Mesenchymal stem cell (in vitro differentiated cells and primary cell): ENCODE measurements around the gene ADAMTS18.
"Not testable (repeated sequence)": the region's sequence is repeated elsewhere in the genome, so short reads cannot be mapped to it uniquely, and the experiment has no call there.

ENCODE experiments used
- DNase-seq: peaks from one replicate; pipeline ENCODE4 v3.0.0-alpha.2; 2013
- H2AFZ ChIP-seq: one replicate; pipeline ENCODE4 v1.6.1; 2013; ENCODE audit warnings: low read depth, mild to moderate bottlenecking, control low read depth, inconsistent platforms, low read length, moderate library complexity
- H2AK5ac ChIP-seq: 2 replicates; pipeline ENCODE4 v1.6.1; 2013; ENCODE audit warnings: low read length, moderate library complexity, mild to moderate bottlenecking, inconsistent platforms; ENCODE audit not compliant: severe bottlenecking
- H2BK120ac ChIP-seq: one replicate; pipeline ENCODE4 v1.6.1; 2013; ENCODE audit warnings: low read depth, mild to moderate bottlenecking, inconsistent platforms, low read length, moderate library complexity
- H2BK12ac ChIP-seq, 2 experiments: one replicate each; pipeline ENCODE4 v1.6.1; 2013; ENCODE audit warnings: inconsistent platforms in 2 of 2, low read length in 2 of 2, mild to moderate bottlenecking in 2 of 2, moderate library complexity in 2 of 2, control low read depth in 1 of 2
- H2BK15ac ChIP-seq: one replicate; pipeline ENCODE4 v1.6.1; 2013; ENCODE audit warnings: mild to moderate bottlenecking, low read depth, inconsistent platforms; ENCODE audit not compliant: poor library complexity, severe bottlenecking
- H2BK5ac ChIP-seq: 2 replicates; pipeline ENCODE4 v1.6.1; 2013; ENCODE audit warnings: low read depth, mild to moderate bottlenecking, low read length, control low read depth, inconsistent platforms; ENCODE audit not compliant: poor library complexity, severe bottlenecking
- H3K14ac ChIP-seq, 2 experiments: one replicate each; pipeline ENCODE4 v1.6.1; 2013; ENCODE audit warnings: inconsistent platforms in 2 of 2, low read length in 2 of 2, control low read depth in 1 of 2, mild to moderate bottlenecking in 1 of 2, moderate library complexity in 1 of 2
- H3K18ac ChIP-seq, 2 experiments: one replicate each; pipeline ENCODE4 v1.6.1; 2013; ENCODE audit warnings: inconsistent platforms in 2 of 2, low read length in 2 of 2, control low read depth in 1 of 2, low read depth in 1 of 2, mild to moderate bottlenecking in 1 of 2
- H3K23ac ChIP-seq, 2 experiments: one replicate each; pipeline ENCODE4 v1.6.1; 2013; ENCODE audit warnings: inconsistent platforms in 2 of 2, low read length in 2 of 2, mild to moderate bottlenecking in 2 of 2, moderate library complexity in 2 of 2, control low read depth in 1 of 2
- H3K27ac ChIP-seq: 2 replicates; pipeline ENCODE4 v1.5.1; 2013; ENCODE audit warnings: mild to moderate bottlenecking, moderate library complexity, low read length, control low read depth, inconsistent platforms; ENCODE audit not compliant: poor library complexity, severe bottlenecking
- H3K27me3 ChIP-seq, 2 experiments: 2 replicates each; pipeline versions ENCODE4 v1.6.1 to v1.7.0; 2013; ENCODE audit warnings: low read length in 2 of 2, mild to moderate bottlenecking in 2 of 2, moderate library complexity in 2 of 2, control low read depth in 1 of 2, inconsistent platforms in 1 of 2; ENCODE audit not compliant: control insufficient read depth in 1 of 2, insufficient read depth in 1 of 2
- H3K36me3 ChIP-seq, 2 experiments: 2 replicates each; pipeline versions ENCODE4 v1.6.1 to v1.7.0; 2013; ENCODE audit warnings: low read length in 2 of 2, control low read depth in 1 of 2, inconsistent platforms in 1 of 2, low read depth in 1 of 2, mild to moderate bottlenecking in 1 of 2; ENCODE audit not compliant: insufficient read depth in 2 of 2, control insufficient read depth in 1 of 2
- H3K4ac ChIP-seq, 2 experiments: one replicate each; pipeline ENCODE4 v1.6.1; 2013; ENCODE audit warnings: inconsistent platforms in 2 of 2, low read length in 2 of 2, mild to moderate bottlenecking in 2 of 2, moderate library complexity in 2 of 2, control low read depth in 1 of 2, low read depth in 1 of 2
- H3K4me1 ChIP-seq: 2 replicates; pipeline ENCODE4 v1.6.1; 2013; ENCODE audit warnings: low read depth, low read length, control low read depth; ENCODE audit not compliant: control insufficient read depth, insufficient read depth
- H3K4me2 ChIP-seq: 2 replicates; pipeline ENCODE4 v1.6.1; 2013; ENCODE audit warnings: low read length, mild to moderate bottlenecking, inconsistent platforms; ENCODE audit not compliant: poor library complexity, severe bottlenecking
- H3K4me3 ChIP-seq, 2 experiments: 2 replicates each; pipeline versions ENCODE4 v1.5.1 to v1.7.0; 2013; ENCODE audit warnings: low read length in 2 of 2, mild to moderate bottlenecking in 2 of 2, control low read depth in 1 of 2, low read depth in 1 of 2; ENCODE audit not compliant: insufficient read depth in 1 of 2
- H3K79me1 ChIP-seq: replicated peaks from 2 replicates; pipeline ENCODE4 v1.6.1; 2013; ENCODE audit warnings: mild to moderate bottlenecking, control low read depth, low read length, inconsistent platforms; ENCODE audit not compliant: poor library complexity, severe bottlenecking
- H3K9ac ChIP-seq: 2 replicates; pipeline ENCODE4 v1.7.0; 2013; ENCODE audit warnings: mild to moderate bottlenecking, low read length, moderate library complexity
- H3K9me3 ChIP-seq: 2 replicates; pipeline ENCODE4 v1.7.0; 2013; ENCODE audit warnings: mild to moderate bottlenecking, low read length; ENCODE audit not compliant: control insufficient read depth
- H4K8ac ChIP-seq: one replicate; pipeline ENCODE4 v1.6.1; 2013; ENCODE audit warnings: inconsistent platforms, mild to moderate bottlenecking, low read length, moderate library complexity
- H4K91ac ChIP-seq: one replicate; pipeline ENCODE4 v1.6.1; 2013; ENCODE audit warnings: mild to moderate bottlenecking, low read length, inconsistent platforms
- WGBS: methylation state at CpG from one replicate; pipeline ENCODE4 v1.1.7; 2013; ENCODE audit warnings: mixed read lengths; 5-methylcytosine and 5-hydroxymethylcytosine counted together

The ADAMTS18 gene

DNA sequence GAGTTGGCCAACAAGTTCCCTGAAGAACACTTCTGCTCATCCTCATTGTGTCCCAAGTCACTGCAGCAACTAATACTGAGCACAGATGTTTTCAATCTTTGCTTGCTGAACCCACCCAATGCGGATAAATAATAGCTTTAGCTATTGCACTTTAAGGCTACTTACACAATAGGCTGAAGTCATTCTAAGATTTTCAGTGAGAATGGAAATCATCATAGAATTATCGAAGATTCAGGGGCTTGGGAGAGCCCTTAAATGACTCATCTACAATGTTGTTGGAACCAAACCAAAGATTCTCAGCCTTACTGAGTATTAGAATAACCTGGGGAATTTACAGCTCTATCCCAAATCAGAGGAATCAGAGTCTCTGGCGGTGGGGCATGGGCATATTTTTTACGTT, 184.4 kb downstream of the ADAMTS18 start:
- no peaks in the 10 kb centered on the region for H3K27me3 ChIP-seq
- no peak overlapping the region for H3K4me3 ChIP-seq
- H2AFZ ChIP-seq: no peak overlapping the region
- no peak overlapping the region for H2BK12ac ChIP-seq
- H3K18ac ChIP-seq: no peak overlapping the region
- no peak overlapping the region for H3K14ac ChIP-seq
- no peaks in the 10 kb centered on the region for H3K4me1 ChIP-seq
- no peak overlapping the region for H4K8ac ChIP-seq
- 100% methylated on average over 3 of the region's 4 CpGs for WGBS
- H3K4me2 ChIP-seq: no peak overlapping the region
- no peaks in the 10 kb centered on the region for H3K79me1 ChIP-seq
- no peaks in the 10 kb centered on the region for H3K36me3 ChIP-seq
- H2BK120ac ChIP-seq: no peak overlapping the region
- no peak overlapping the region for H4K91ac ChIP-seq
- H2BK5ac ChIP-seq: no peak overlapping the region
- no peak overlapping the region for H3K9ac ChIP-seq
- H3K9me3 ChIP-seq: no peaks in the 10 kb centered on the region
- no peak overlapping the region for H3K4ac ChIP-seq
- H2AK5ac ChIP-seq: no peak overlapping the region
- DNase-seq: no peak
- no peak overlapping the region for H3K27ac ChIP-seq
- H3K23ac ChIP-seq: no peak overlapping the region
- no peak overlapping the region for H2BK15ac ChIP-seq

DNA sequence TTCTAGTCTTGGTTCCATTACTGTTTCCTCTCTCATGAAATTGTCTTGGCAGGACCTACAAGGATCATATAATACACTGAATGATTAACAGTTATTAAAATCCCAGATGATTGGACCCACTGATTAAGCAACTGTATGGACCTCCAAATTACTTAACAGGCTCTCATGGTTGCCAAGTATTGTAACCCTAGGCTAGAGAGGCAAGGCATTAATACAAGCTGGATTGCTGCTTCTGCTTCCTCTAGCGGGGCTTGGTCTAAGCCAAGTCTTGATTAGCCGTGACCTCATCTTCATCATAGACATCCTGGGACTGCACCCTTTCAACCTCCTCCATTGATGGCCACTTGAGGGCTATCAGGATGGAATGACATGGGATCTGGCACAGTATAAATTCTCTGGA, 188.7 kb downstream of the ADAMTS18 start:
- H3K18ac ChIP-seq: no peak overlapping the region
- DNase-seq: no peak

DNA sequence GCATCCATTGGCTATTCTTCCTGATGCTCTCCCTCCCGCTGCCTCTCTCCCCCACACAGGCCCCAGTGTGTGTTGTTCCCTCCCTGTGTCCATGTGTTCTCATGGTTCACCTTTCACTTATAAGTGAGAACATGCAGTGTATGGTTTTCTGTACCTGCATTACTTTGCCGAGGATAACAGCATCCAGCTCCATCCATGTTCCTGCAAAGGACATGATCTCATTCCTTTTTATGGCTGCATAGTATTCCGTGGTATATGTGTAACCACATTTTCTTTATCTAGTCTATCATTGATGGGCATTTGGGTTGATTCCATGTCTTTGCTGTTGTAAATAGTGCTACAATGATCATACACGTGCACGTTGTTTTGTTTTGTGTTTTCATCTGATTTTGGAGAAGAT, 192.4 kb downstream of the ADAMTS18 start:
- not testable (repeated sequence) for H3K4me1 ChIP-seq, H2BK12ac ChIP-seq, H4K8ac ChIP-seq, H4K91ac ChIP-seq, H3K4me2 ChIP-seq, DNase-seq, H3K18ac ChIP-seq, H3K23ac ChIP-seq, H3K4me3 ChIP-seq, H2AK5ac ChIP-seq, H2BK15ac ChIP-seq, H3K4ac ChIP-seq, H3K27me3 ChIP-seq, H3K9me3 ChIP-seq, H3K14ac ChIP-seq, H2AFZ ChIP-seq, H3K9ac ChIP-seq, H3K36me3 ChIP-seq, H3K79me1 ChIP-seq, H3K27ac ChIP-seq, H2BK120ac ChIP-seq, H2BK5ac ChIP-seq
- WGBS: 98% methylated on average over 5 of the region's 5 CpGs

More for the DNA sequence above, 188.7 kb downstream of the ADAMTS18 start:
- Histone ChIP-seq H3K9me3 (no peaks in the 10 kb centered on the region), H3K27me3 (no peaks in the 10 kb centered on the region), H3K4me2 (no peak overlapping the region), H2AK5ac (no peak overlapping the region), H3K4ac (no peak overlapping the region), H4K91ac (no peak overlapping the region), H2AFZ (no peak overlapping the region), H3K79me1 (no peaks in the 10 kb centered on the region), H4K8ac (no peak overlapping the region), H3K23ac (no peak overlapping the region), H2BK12ac (no peak overlapping the region), H3K27ac (no peak overlapping the region), H2BK15ac (no peak overlapping the region), H3K4me1 (no peaks in the 10 kb centered on the region), H2BK5ac (no peak overlapping the region), H2BK120ac (no peak overlapping the region), H3K4me3 (no peak overlapping the region), H3K9ac (no peak overlapping the region), H3K14ac (no peak overlapping the region), H3K36me3 (no peaks in the 10 kb centered on the region)
- WGBS: 100% methylated on average over 2 of the region's 2 CpGs

DNA sequence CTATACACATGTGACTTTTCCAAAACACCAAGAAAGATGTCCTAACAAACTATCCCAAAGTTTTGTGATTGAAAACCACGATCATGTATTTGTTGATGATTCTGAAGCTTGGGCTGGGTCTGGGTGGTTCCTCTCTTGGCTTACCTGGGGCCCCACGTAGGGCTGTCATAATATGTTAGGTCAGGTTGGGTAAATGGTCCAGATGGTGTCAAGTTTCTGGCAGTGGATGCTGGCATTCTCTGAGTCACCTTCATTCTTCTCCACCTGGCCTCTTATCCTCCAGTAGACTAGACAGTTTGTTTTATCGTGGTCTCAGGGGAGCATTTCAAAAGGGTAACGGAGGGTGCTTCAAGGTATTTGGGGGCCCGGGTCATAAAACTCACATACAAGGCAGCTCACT, 196.2 kb downstream of the ADAMTS18 start:
- WGBS: 89% methylated on average over 5 of the region's 5 CpGs
- H3K9me3 ChIP-seq: no peaks in the 10 kb centered on the region
- no peak overlapping the region for H3K9ac ChIP-seq
- no peak overlapping the region for H2BK15ac ChIP-seq
- no peak overlapping the region for H2AK5ac ChIP-seq
- H4K91ac ChIP-seq: no peak overlapping the region
- no peaks in the 10 kb centered on the region for H3K27me3 ChIP-seq
- no peak overlapping the region for H3K4me2 ChIP-seq
- no peaks in the 10 kb centered on the region for H3K36me3 ChIP-seq
- peaks cover 2% of the 10 kb centered on the region for H3K4me1 ChIP-seq
- H3K23ac ChIP-seq: no peak overlapping the region
- H2BK120ac ChIP-seq: no peak overlapping the region
- no peak overlapping the region for H4K8ac ChIP-seq
- H3K4me3 ChIP-seq: no peak overlapping the region
- H2BK5ac ChIP-seq: no peak overlapping the region
- H2BK12ac ChIP-seq: no peak overlapping the region
- no peak overlapping the region for H3K14ac ChIP-seq
- no peak overlapping the region for H3K18ac ChIP-seq
- H3K27ac ChIP-seq: no peak overlapping the region
- H3K79me1 ChIP-seq: no peaks in the 10 kb centered on the region
- no peak overlapping the region for H3K4ac ChIP-seq
- no peak overlapping the region for H2AFZ ChIP-seq
- no peak for DNase-seq
